Effector memory CD4-positive, alpha-beta T cell (primary cell): ENCODE measurements around the gene CEP41.

Source experiments
- DNase-seq, 3 donors: peaks; one replicate each; pipeline ENCODE4 v3.0.0-alpha.2; 2020
- H3K27ac ChIP-seq: 2 replicates; pipeline ENCODE4 v1.7.0; 2013; ENCODE audit warnings: mild to moderate bottlenecking, low read length, moderate library complexity; ENCODE audit not compliant: insufficient read depth, poor library complexity, severe bottlenecking
- H3K27me3 ChIP-seq: replicated peaks from 2 replicates; pipeline ENCODE4 v1.7.0; 2013; ENCODE audit warnings: mild to moderate bottlenecking, low read length; ENCODE audit not compliant: insufficient read depth, control insufficient read depth, poor library complexity, severe bottlenecking
- H3K36me3 ChIP-seq: 2 replicates; pipeline ENCODE4 v1.7.0; 2013; ENCODE audit warnings: mild to moderate bottlenecking, low read length, moderate library complexity; ENCODE audit not compliant: control insufficient read depth, insufficient read depth
- H3K4me1 ChIP-seq: 2 replicates; pipeline ENCODE4 v1.7.0; 2013; ENCODE audit warnings: low read length, mild to moderate bottlenecking; ENCODE audit not compliant: control insufficient read depth, insufficient read depth, poor library complexity, severe bottlenecking
- H3K4me3 ChIP-seq: 2 replicates; pipeline ENCODE4 v1.7.0; 2013; ENCODE audit warnings: low read length, low read depth, mild to moderate bottlenecking; ENCODE audit not compliant: insufficient read depth, poor library complexity, severe bottlenecking
- H3K9me3 ChIP-seq: 2 replicates; pipeline ENCODE4 v1.7.0; 2013; ENCODE audit warnings: mild to moderate bottlenecking, low read length, moderate library complexity; ENCODE audit not compliant: control insufficient read depth

CEP41 gene

GRCh38 chr7:130421684-130422083, 19.1 kb downstream of the CEP41 start:
- no peaks in the 10 kb centered on the region for H3K36me3 ChIP-seq
- no peak overlapping the region for H3K4me3 ChIP-seq
- H3K27ac ChIP-seq = no peak overlapping the region
- no peak for DNase-seq
- no peaks in the 10 kb centered on the region for H3K27me3 ChIP-seq
- H3K9me3 ChIP-seq = no peaks in the 10 kb centered on the region
- H3K4me1 ChIP-seq = no peaks in the 10 kb centered on the region

- no peaks in the 10 kb centered on the region for H3K4me1 ChIP-seq
- H3K4me3 ChIP-seq = no peak overlapping the region
- no peaks in the 10 kb centered on the region for H3K9me3 ChIP-seq
- no peak for DNase-seq
- no peaks in the 10 kb centered on the region for H3K36me3 ChIP-seq
- no peaks in the 10 kb centered on the region for H3K27me3 ChIP-seq
- H3K27ac ChIP-seq = no peak overlapping the region
Observed at GRCh38 chr7:130420943-130421578, 19.8 kb downstream of the CEP41 start.

- H3K4me1 ChIP-seq = no peaks in the 10 kb centered on the region
- H3K36me3 ChIP-seq = no peaks in the 10 kb centered on the region
- H3K4me3 ChIP-seq = no peak overlapping the region
- no peaks in the 10 kb centered on the region for H3K9me3 ChIP-seq
- H3K27ac ChIP-seq = no peak overlapping the region
- H3K27me3 ChIP-seq = no peaks in the 10 kb centered on the region
- DNase-seq = no peak
Observed at GRCh38 chr7:130419658-130420057, 21.2 kb downstream of the CEP41 start.

GRCh38 chr7:130418306-130418705, 22.5 kb downstream of the CEP41 start:
- no peak for DNase-seq
- H3K9me3 ChIP-seq = no peaks in the 10 kb centered on the region
- H3K4me1 ChIP-seq = no peaks in the 10 kb centered on the region
- no peak overlapping the region for H3K27ac ChIP-seq
- no peak overlapping the region for H3K4me3 ChIP-seq
- no peaks in the 10 kb centered on the region for H3K36me3 ChIP-seq
- H3K27me3 ChIP-seq = no peaks in the 10 kb centered on the region

GRCh38 chr7:130417213-130417612, 23.6 kb downstream of the CEP41 start:
- H3K27ac ChIP-seq = no peak overlapping the region
- H3K4me3 ChIP-seq = no peak overlapping the region
- H3K36me3 ChIP-seq = no peaks in the 10 kb centered on the region
- H3K9me3 ChIP-seq = no peaks in the 10 kb centered on the region
- no peak for DNase-seq
- H3K4me1 ChIP-seq = no peaks in the 10 kb centered on the region
- no peaks in the 10 kb centered on the region for H3K27me3 ChIP-seq

GRCh38 chr7:130415006-130415405, 25.8 kb downstream of the CEP41 start:
- Histone ChIP-seq H3K27ac (no peak overlapping the region), H3K4me1 (no peaks in the 10 kb centered on the region), H3K27me3 (no peaks in the 10 kb centered on the region), H3K36me3 (no peaks in the 10 kb centered on the region), H3K9me3 (no peaks in the 10 kb centered on the region), H3K4me3 (no peak overlapping the region)
- DNase-seq = no peak

GRCh38 chr7:130413201-130413600, 27.6 kb downstream of the CEP41 start:
- no peaks in the 10 kb centered on the region for H3K4me1 ChIP-seq
- H3K4me3 ChIP-seq = no peak overlapping the region
- H3K27ac ChIP-seq = no peak overlapping the region
- no peak for DNase-seq
- H3K27me3 ChIP-seq = no peaks in the 10 kb centered on the region
- H3K36me3 ChIP-seq = no peaks in the 10 kb centered on the region
- no peaks in the 10 kb centered on the region for H3K9me3 ChIP-seq

- no peaks in the 10 kb centered on the region for H3K9me3 ChIP-seq
- H3K27me3 ChIP-seq = no peaks in the 10 kb centered on the region
- no peak for DNase-seq
- no peaks in the 10 kb centered on the region for H3K36me3 ChIP-seq
- H3K4me1 ChIP-seq = no peaks in the 10 kb centered on the region
- no peak overlapping the region for H3K27ac ChIP-seq
- H3K4me3 ChIP-seq = no peak overlapping the region
Observed at GRCh38 chr7:130410868-130411541, 29.8 kb downstream of the CEP41 start.

GRCh38 chr7:130409712-130410072, 31.1 kb downstream of the CEP41 start:
- H3K9me3 ChIP-seq = no peaks in the 10 kb centered on the region
- DNase-seq = no peak
- no peaks in the 10 kb centered on the region for H3K27me3 ChIP-seq
- no peak overlapping the region for H3K4me3 ChIP-seq
- H3K4me1 ChIP-seq = no peaks in the 10 kb centered on the region
- H3K27ac ChIP-seq = no peak overlapping the region
- H3K36me3 ChIP-seq = no peaks in the 10 kb centered on the region

GRCh38 chr7:130409067-130409711, 31.6 kb downstream of the CEP41 start:
- Histone ChIP-seq H3K4me3 (no peak overlapping the region), H3K36me3 (no peaks in the 10 kb centered on the region), H3K27me3 (no peaks in the 10 kb centered on the region), H3K9me3 (no peaks in the 10 kb centered on the region), H3K4me1 (no peaks in the 10 kb centered on the region), H3K27ac (no peak overlapping the region)
- DNase-seq = no peak
